ENCODE data around the gene CACNB4. TPM values are rescaled to one million over a fixed set of nuclear protein-coding genes. Genes with fewer than 3 reads are reported as not detected.

The CACNB4 gene
- polyA plus RNA-seq, 1 of the 3 experiments (the other 2 are of a cell fraction), result 0.18 TPM

GRCh38 chr2:151974988-151975387 is 123.9 kb downstream of the CACNB4 start:
- ChIA-PET POLR2A (no interaction called here), CTCF (interaction anchor here (0.8 to 1.4 kb wide), 4 partner anchors 8 to 206 kb away, joined by 3 to 6 read pairs (median 3); no protein-coding TSS in a partner anchor)
- no peaks in the 10 kb centered on the region for H4K20me1 ChIP-seq (ENCODE audit: insufficient read depth)
- H3K27ac ChIP-seq (ENCODE audit: low read depth in 2 of 2, low read length in 1 of 2), result no peak overlapping the region
- DNase-seq, result no peak
- peaks cover 0 to 9% of the 10 kb centered on the region in 2 experiments; a peak in 2 of 4 replicates for H3K4me1 ChIP-seq (ENCODE audit: control insufficient read depth in 1 of 2, insufficient read depth in 2 of 2, low read depth in 1 of 2, low read length in 1 of 2)
- 70% methylated on average over 3 of the region's 3 CpGs for WGBS (ENCODE audit: low lambda C conversion rate)
- no peak overlapping the region for H3K9ac ChIP-seq
- no peak overlapping the region for H2AFZ ChIP-seq (ENCODE audit: low read depth)
- H3K79me2 ChIP-seq (ENCODE audit: insufficient read depth), result no peaks in the 10 kb centered on the region
- H3K9me2 ChIP-seq, result no peaks in the 10 kb centered on the region
- no peaks in the 10 kb centered on the region for H3K36me3 ChIP-seq (replicated peaks in 1 of 2; ENCODE audit: control insufficient read depth in 1 of 2, insufficient read depth in 2 of 2, low read length in 1 of 2)
- no peaks in the 10 kb centered on the region; the same call in 1 of the 2 replicates for H3K27me3 ChIP-seq (ENCODE audit: insufficient read depth)
- no peak for TF ChIP-seq FOXJ3 (CRISPR knock-in tag; IDR thresholded peaks at IDR 0.05)
- no peak overlapping the region for H3K4me2 ChIP-seq
- H3K9me3 ChIP-seq, result no peaks in the 10 kb centered on the region
- H3F3A ChIP-seq (replicated peaks; ENCODE audit: insufficient read depth), result no peaks in the 10 kb centered on the region
- H3K4me3 ChIP-seq (ENCODE audit: low read depth in 2 of 2, low read length in 1 of 2), result no peak overlapping the region

GRCh38 chr2:151973901-151974199 is 125.0 kb downstream of the CACNB4 start:
- peaks cover 0 to 9% of the 10 kb centered on the region in 2 experiments; a peak in 2 of 4 replicates for H3K4me1 ChIP-seq (ENCODE audit: control insufficient read depth in 1 of 2, insufficient read depth in 2 of 2, low read depth in 1 of 2, low read length in 1 of 2)
- no peaks in the 10 kb centered on the region for H3K9me3 ChIP-seq
- peak overlapping the region in 1 of 2 experiments; percentile 89; a peak in 2 of 4 replicates for H3K27ac ChIP-seq (ENCODE audit: low read depth in 2 of 2, low read length in 1 of 2)
- H2AFZ ChIP-seq (ENCODE audit: low read depth), result peak overlapping the region; percentile 74; the same call in 1 of the 2 replicates
- H3K9ac ChIP-seq, result no peak overlapping the region
- H3K36me3 ChIP-seq (replicated peaks in 1 of 2; ENCODE audit: control insufficient read depth in 1 of 2, insufficient read depth in 2 of 2, low read length in 1 of 2), result no peaks in the 10 kb centered on the region
- H3K4me2 ChIP-seq, result peak overlapping the region; percentile 61
- DNase-seq, result peak; percentile 73
- H3K27me3 ChIP-seq (ENCODE audit: insufficient read depth), result no peaks in the 10 kb centered on the region; the same call in 1 of the 2 replicates
- 3% methylated on average over 8 of the region's 8 CpGs for WGBS (ENCODE audit: low lambda C conversion rate)
- H3K4me3 ChIP-seq (ENCODE audit: low read depth in 2 of 2, low read length in 1 of 2), result peak overlapping the region; percentile 11 to 40; a peak in 3 of 4 replicates
- CTCF ChIA-PET, result interaction anchor here (1.1 to 2.6 kb wide), 7 partner anchors 9 to 52 kb away, joined by 3 to 16 read pairs (median 5); no protein-coding TSS in a partner anchor
- no peaks in the 10 kb centered on the region for H3F3A ChIP-seq (replicated peaks; ENCODE audit: insufficient read depth)
- POLR2A ChIA-PET, result interaction anchor here (0.6 kb wide), 1 partner anchor 115 kb away, joined by 3 read pairs; no protein-coding TSS in a partner anchor
- H3K79me2 ChIP-seq (ENCODE audit: insufficient read depth), result no peaks in the 10 kb centered on the region
- H4K20me1 ChIP-seq (ENCODE audit: insufficient read depth), result no peaks in the 10 kb centered on the region
- TF ChIP-seq MXI1 (IDR thresholded peaks at IDR 0.05; ENCODE audit: low read depth, low read length), result 0 out of 2 replicates have a peak, but pooled peaks have one; percentile 10
- no peak for TF ChIP-seq POLR2AphosphoS5 (IDR thresholded peaks at IDR 0.05; ENCODE audit: low read depth, low read length)
- TF ChIP-seq RCOR1 (IDR thresholded peaks at IDR 0.05; ENCODE audit: low read length), result 0 out of 2 replicates have a peak, but pooled peaks have one; percentile 4
- peak; percentile 78 for TF ChIP-seq RFX5 (IDR thresholded peaks at IDR 0.05; ENCODE audit: low read length)
- TF ChIP-seq CHD2 (IDR thresholded peaks at IDR 0.05; ENCODE audit: low read length, partially characterized antibody), result peak; percentile 13
- H3K9me2 ChIP-seq, result no peaks in the 10 kb centered on the region

GRCh38 chr2:151973013-151973900 is 125.6 kb downstream of the CACNB4 start:
- Histone ChIP-seq H3K27me3 (ENCODE audit: insufficient read depth) (no peaks in the 10 kb centered on the region; the same call in 1 of the 2 replicates), H3K27ac (ENCODE audit: low read depth in 2 of 2, low read length in 1 of 2) (peak overlapping the region in 1 of 2 experiments; percentile 89; a peak in 2 of 4 replicates), H3K4me1 (ENCODE audit: control insufficient read depth in 1 of 2, insufficient read depth in 2 of 2, low read depth in 1 of 2, low read length in 1 of 2) (peaks cover 0 to 9% of the 10 kb centered on the region in 2 experiments; a peak in 2 of 4 replicates), H2AFZ (ENCODE audit: low read depth) (peak overlapping the region; percentile 74; the same call in 1 of the 2 replicates), H3K9ac (no peak overlapping the region), H3K9me2 (no peaks in the 10 kb centered on the region), H3F3A (replicated peaks; ENCODE audit: insufficient read depth) (no peaks in the 10 kb centered on the region), H3K4me3 (ENCODE audit: low read depth in 2 of 2, low read length in 1 of 2) (peak overlapping the region; percentile 28 to 40), H3K36me3 (replicated peaks in 1 of 2; ENCODE audit: control insufficient read depth in 1 of 2, insufficient read depth in 2 of 2, low read length in 1 of 2) (no peaks in the 10 kb centered on the region), H4K20me1 (ENCODE audit: insufficient read depth) (no peaks in the 10 kb centered on the region), H3K79me2 (ENCODE audit: insufficient read depth) (no peaks in the 10 kb centered on the region), H3K9me3 (no peaks in the 10 kb centered on the region), H3K4me2 (peak overlapping the region; percentile 61)
- DNase-seq, result peak; percentile 26
- ChIA-PET POLR2A (interaction anchor here (0.6 kb wide), 1 partner anchor 116 kb away, joined by 3 read pairs; no protein-coding TSS in a partner anchor), CTCF (interaction anchor here (1.1 to 2.6 kb wide), 7 partner anchors 12 to 52 kb away, joined by 3 to 16 read pairs (median 5); no protein-coding TSS in a partner anchor)
- 39% methylated on average over 7 of the region's 8 CpGs for WGBS (ENCODE audit: low lambda C conversion rate)
- TF ChIP-seq YY1 (IDR thresholded peaks at IDR 0.05; ENCODE audit: low read depth) (no peak), REST (IDR thresholded peaks at IDR 0.05; ENCODE audit: low read depth, low read length) (no peak), SIN3A (IDR thresholded peaks at IDR 0.05; ENCODE audit: borderline replicate concordance, low read depth, low read length) (no peak), EZH2phosphoT487 (IDR thresholded peaks at IDR 0.05; ENCODE audit: borderline replicate concordance, low read depth) (no peak), FOXM1 (IDR thresholded peaks at IDR 0.05; ENCODE audit: low read depth) (no peak), JUND (IDR thresholded peaks at IDR 0.05) (no peak), RFX5 (IDR thresholded peaks at IDR 0.05; ENCODE audit: low read length) (no peak), USF1 (IDR thresholded peaks at IDR 0.05; ENCODE audit: borderline replicate concordance, low read depth) (no peak), GATA2 (CRISPR knock-in tag; IDR thresholded peaks at IDR 0.05) (peak; percentile 72), TCF12 (IDR thresholded peaks at IDR 0.05) (no peak), RCOR1 (IDR thresholded peaks at IDR 0.05; ENCODE audit: low read length) (peak; percentile 32; the same call in 1 of the 2 replicates), MXI1 (IDR thresholded peaks at IDR 0.05; ENCODE audit: low read depth, low read length) (peak; percentile 59; the same call in 1 of the 2 replicates)

All from SK-N-SH (cell line).